Measurements from ENCODE around the gene CLEC1A. TPM values are rescaled to one million over a fixed set of nuclear protein-coding genes. Genes with fewer than 3 reads are reported as not detected.
"Not testable (repeated sequence)": the region's sequence is repeated elsewhere in the genome, so short reads cannot be mapped to it uniquely, and the experiment has no call there.

CLEC1A gene
- total RNA-seq, 1 donor from 2014 or later, result 12.1 TPM

DNA sequence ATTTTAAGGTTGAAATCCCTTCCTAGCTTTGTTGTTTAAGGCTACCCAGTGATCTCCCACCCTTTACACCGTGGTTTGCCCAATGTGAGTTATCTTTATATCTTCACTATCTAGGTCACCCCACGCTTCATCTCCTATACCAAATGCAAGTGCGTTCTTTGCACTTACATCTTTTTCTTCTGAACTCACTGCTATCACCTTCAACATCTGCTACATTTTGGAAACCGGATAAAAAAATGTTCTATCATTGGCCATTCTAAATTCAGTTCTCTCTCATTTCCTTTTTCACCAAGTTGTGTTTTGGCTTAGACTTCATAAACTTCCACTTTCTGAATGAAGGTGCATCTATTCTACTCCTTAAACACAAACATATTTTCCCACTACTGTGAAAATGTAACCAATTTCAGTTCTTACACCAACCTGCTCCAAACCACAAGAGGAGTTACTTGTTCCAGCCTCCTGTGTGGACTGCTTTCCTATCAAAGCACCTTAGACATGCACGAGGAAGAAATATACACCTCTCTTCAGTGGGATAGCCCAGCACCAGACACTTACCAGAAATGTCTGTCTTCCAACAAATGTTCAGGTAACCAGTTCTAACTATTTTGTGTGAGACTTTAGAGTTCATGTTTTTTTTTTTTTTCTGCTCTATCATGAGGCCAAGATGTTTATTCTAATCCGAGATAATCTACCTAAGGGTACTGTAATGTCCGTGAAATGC is 46.4 kb downstream of the CLEC1A start:
- no peak for DNase-seq (ENCODE audit: low read depth in 2 of 2)

DNA sequence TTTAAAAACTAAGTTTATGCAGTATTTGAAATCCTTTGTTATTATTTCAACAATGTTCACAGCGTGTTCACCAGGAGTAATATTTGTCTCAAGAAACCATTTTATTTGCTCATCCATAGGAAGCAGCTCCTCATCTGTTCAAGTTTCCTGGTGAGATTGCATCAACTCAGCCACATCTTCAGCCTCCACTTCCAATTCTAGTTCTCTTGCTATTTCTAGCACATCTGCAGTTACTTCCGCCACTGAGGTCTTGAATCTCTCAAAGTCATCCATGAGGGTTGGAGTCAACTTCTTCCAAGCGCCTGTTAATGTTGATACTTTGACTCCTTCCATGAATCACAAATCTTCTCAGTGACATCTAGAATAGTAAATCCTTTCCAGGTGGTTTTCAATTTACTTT is 50.3 kb downstream of the CLEC1A start:
- DNase-seq (ENCODE audit: low read depth in 2 of 2), result no peak

DNA sequence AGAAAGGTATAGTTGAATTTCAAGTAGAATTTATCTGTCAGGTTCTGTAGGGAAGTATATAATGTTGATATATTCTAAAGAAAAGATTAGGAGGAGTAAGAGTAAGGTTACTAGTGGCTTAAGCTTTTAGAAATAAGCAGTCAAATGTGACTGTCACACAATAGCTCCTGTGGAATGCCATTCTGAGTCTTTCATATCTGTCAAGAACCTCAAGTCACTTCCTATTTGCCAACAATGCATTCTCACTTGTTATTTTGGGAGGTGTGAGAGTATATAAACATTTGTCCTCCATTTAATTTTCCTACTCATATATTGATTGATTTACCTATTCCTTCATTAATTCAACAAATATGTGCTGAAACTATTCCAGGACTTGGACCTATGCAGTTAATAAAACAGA is 56.6 kb downstream of the CLEC1A start:
- DNase-seq (ENCODE audit: low read depth in 2 of 2), result peak in 1 of 2 donors; percentile 63

DNA sequence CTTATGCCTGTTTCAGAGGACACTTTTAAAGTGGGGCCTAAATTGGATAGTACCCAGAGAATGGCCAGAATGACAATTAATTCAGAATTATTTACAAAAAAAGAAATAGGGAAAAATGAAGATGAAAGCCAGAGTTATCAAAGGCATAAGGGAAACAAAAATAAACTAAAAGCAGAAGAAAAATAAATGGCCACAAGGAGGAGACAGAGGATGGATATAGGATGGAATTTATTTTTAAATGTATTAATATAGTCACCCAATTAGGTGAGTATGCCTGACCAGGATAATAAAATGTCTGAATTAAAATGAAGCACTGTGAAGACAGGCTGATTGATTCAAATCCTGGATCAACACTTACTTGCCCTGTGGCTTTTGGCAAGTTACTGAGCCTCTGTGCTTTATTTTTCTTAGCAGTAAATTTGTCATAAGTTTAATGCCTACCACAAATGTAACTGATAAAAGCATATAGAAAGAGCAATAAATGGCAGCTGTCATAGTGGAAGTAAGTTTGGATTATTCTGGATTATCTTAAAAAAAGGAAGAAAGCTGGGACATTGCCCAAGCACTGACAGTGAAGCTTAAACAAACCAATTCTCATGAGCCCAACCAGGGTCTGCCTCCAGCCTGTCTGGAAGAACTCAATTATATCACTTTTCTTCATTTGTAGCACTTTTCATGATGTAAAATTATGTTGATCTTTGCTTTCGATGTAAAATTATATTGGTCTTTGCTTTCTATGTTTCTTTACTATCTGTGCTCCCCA is 64.8 kb downstream of the CLEC1A start:
- peak; percentile 34 to 61 for DNase-seq (ENCODE audit: low read depth in 2 of 2)

DNA sequence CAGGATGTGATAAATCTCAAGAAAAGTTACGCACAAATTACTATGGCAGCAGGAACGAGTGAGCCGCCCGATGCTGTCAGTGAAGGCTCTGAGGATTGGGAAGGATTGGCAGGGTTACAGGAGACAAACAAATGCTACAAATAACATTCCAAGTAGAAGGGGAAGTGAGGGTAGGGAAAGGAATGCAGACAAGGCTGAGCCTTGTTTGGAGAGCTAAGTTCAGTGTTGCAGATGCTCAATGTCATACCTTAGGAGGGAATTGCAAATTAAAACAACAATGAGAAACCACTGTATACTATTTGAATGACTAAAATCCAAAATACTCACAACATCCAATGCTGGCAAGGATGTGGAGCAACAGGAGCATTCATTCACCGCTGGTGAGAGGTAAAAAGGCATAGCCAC is 67.0 kb downstream of the CLEC1A start:
- DNase-seq (ENCODE audit: low read depth in 2 of 2), result peak; percentile 11 to 97

DNA sequence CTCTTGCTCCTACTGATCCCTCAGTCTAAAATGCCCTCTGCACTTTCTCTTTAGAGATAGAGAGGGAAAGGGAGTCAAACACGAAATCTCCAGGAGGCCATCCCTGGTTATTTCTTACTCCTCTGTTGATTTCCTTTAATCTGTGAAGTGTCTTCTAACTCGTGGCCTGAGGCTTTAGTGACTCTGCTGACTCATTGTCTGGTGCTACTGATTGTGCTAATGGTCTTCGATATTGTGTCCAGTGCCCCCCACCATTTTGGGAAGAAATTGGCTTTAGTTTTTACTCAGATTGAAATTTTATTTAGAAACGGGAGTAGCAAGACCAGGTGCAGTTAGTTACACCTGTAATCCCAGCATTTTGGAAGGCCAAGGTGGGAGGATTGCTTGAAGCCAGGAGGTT is 67.5 kb downstream of the CLEC1A start:
- DNase-seq (ENCODE audit: low read depth in 2 of 2), result peak in 1 of 2 donors; percentile 87

DNA sequence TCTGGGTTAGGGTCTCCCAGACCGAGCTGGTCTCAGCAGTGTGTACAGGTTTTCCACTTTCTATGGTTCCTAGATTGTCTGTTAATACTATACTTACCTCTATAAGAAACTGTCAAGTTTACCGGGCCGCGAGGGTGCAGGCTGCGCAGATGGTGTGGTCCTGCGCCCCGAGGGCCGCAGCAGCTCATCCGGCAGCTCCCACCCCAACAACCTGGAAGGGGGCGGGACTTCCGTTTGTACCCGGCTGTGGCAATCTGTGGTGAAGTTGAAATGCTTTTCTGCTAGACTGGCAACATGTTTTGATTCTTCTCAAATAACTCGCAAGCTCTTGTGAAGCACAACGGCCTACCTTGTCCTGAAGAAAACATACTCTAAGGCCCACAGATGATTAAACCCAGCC is 68.3 kb downstream of the CLEC1A start, which contains the start of gene CLEC9A:
TSS of gene CLEC9A (plus strand) at position 237 of the 400 bp plus-strand sequence. CDS start 22,006 bp downstream, outside the sequence.
- no peak for DNase-seq (ENCODE audit: low read depth in 2 of 2)

DNA sequence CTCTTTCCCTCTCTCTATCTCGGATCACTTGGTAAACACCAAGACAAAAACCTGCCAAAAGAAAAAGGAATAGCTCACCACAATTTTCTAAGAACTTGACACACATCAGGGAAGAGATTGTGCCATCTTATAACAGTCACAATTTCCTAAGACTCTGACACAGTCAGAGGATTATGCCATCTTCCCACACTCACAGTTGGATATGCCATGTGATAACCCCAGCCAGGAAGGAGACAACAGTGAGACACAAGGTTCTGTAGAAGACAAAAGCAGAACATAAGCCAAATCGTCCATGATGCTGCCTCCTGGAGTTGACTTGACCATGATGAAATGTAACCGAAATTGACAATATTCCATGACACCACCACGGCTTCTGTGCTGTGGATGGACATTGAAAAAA is 71.1 kb downstream of the CLEC1A start:
- peak in 1 of 2 donors; percentile 29 for DNase-seq (ENCODE audit: low read depth in 2 of 2)

DNA sequence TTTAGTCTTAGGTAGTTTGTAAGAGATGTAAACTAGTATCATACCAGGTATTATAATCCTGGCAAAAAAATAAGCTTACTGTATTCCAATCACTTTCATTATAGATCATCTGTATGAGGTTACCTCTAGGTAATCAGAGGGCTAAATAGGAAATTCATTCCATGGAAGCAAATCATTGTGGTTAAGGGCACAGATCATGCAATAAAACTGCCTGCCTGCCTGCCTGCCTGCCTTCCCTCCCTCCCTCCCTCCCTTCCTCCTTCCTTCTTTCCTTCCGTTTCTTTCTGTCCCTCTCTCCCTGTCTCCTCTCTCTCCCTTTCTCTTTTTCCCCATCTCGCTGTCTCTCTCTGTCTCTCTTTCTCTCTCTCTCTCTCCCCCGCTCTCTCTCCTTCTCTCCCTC is 71.5 kb downstream of the CLEC1A start:
- DNase-seq (ENCODE audit: low read depth in 2 of 2), result no peak

DNA sequence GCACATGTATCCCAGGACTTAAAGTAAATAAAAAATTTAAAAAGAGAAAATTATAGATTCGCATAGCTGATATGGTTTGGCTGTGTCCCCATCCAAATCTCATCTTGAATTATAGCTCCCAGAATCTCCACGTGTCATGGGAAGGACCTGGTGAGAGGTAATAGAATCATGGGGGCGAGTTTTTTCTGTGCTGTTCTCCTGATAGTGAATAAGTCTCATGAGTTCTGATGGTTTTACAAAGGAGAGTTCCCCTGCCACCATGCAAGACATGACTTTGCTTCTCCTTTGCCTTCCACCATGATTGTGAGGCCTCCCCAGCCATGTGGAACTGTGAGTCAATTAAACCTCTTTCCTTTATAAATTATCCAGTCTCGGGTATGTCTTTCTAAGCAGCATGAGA is 72.1 kb downstream of the CLEC1A start:
- DNase-seq (ENCODE audit: low read depth in 2 of 2), result not testable (repeated sequence)

DNA sequence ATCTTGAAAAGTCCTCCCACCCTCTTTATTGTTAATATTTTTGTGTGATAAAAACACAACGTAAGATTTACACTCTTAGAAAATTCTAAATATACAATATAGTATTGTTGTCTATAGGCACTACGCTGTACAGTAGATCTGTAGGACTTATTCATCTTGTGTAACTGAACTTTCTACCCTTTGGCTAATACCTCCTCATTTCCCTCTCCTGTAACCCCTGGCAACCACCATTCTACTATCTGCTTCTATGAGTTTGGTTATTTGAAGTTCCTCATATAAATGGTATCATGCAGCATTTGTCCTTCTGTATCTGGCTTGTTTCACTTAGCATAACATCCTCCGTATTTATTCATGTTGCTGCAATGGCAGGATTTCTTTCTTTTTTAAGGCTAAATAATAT is 73.5 kb downstream of the CLEC1A start:
- DNase-seq (ENCODE audit: low read depth in 2 of 2), result no peak

DNA sequence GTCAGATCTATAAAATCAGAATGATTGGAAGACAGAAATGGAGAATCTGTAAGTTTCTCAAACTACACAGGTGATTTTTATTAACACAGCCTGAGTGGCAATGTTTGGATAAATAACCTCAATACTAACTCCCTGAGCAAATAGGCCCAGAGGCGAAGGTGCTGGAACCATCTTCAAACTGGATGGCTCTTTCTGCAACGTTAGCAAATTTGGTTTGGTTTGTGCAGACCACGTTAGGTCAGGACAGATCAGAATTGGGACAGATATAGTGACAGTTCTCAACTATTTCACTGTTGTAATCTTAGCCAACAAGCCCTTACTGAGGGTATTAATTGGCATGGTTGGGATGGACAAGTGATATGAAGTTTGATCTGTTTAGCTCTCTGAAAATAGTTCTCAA is 77.4 kb downstream of the CLEC1A start:
- no peak for DNase-seq (ENCODE audit: low read depth in 2 of 2)

Other genes starting within 250 kb of the CLEC1A start
- 45.4 and 53.5 TPM in 2 replicates for gene CLEC2B, start 229.6 kb downstream of the CLEC1A start, total RNA-seq
- gene KLRF2, start 217.5 kb downstream of the CLEC1A start, total RNA-seq, result not detected in 2 replicates
- not detected in 2 replicates for gene CLEC2A, start 166.6 kb downstream of the CLEC1A start, total RNA-seq
- not detected in 2 replicates for gene CLEC12A, start 127.6 kb downstream of the CLEC1A start, total RNA-seq
- not detected in 2 replicates for gene CLEC1B, start 99.9 kb downstream of the CLEC1A start, total RNA-seq
- gene CLEC12B, start 88.4 kb downstream of the CLEC1A start, total RNA-seq, result not detected in 2 replicates
- gene CLEC9A, start 68.3 kb downstream of the CLEC1A start, total RNA-seq, result not detected in 2 replicates
- gene CLEC7A, start 31.2 kb upstream of the CLEC1A start, total RNA-seq, result 0.25 and 0.26 TPM in 2 replicates
- not detected in 2 replicates for gene OLR1, start 73.1 kb upstream of the CLEC1A start, total RNA-seq
- not detected in 2 replicates for gene TMEM52B, start 80.0 kb upstream of the CLEC1A start, total RNA-seq
- gene GABARAPL1, start 113.9 kb upstream of the CLEC1A start, total RNA-seq, result 51.3 and 123 TPM in 2 replicates
- gene KLRD1, start 208.9 kb upstream of the CLEC1A start, total RNA-seq, result under 0.01 and 0.13 TPM in 2 replicates